ENCODE data around the gene DHX15.

DHX15 gene

GRCh38 chr4:24582235-24582832, 2.0 kb downstream of the DHX15 start (continued):
- TF ChIP-seq ZNF362 (tag by site-specific recombination; IDR thresholded peaks at IDR 0.05): no peak
- TF ChIP-seq ZNF239 (tag by site-specific recombination; IDR thresholded peaks at IDR 0.05): no peak
- TF ChIP-seq ZNF132 (tag by site-specific recombination; IDR thresholded peaks at IDR 0.05; ENCODE audit: borderline replicate concordance): no peak
- TF ChIP-seq ZNF558 (tag by site-specific recombination; IDR thresholded peaks at IDR 0.05): no peak
- no peak for TF ChIP-seq ZNF350 (tag by site-specific recombination; IDR thresholded peaks at IDR 0.05)
- TF ChIP-seq ZBTB11 (tag by site-specific recombination; conservative IDR thresholded peaks at IDR 0.05; ENCODE audit: low read depth): peak; percentile 90
- TF ChIP-seq ZNF658 (tag by site-specific recombination; IDR thresholded peaks at IDR 0.05): no peak
- TF ChIP-seq ZNF555 (tag by site-specific recombination; conservative IDR thresholded peaks at IDR 0.05): no peak
- TF ChIP-seq RBAK (tag by site-specific recombination; IDR thresholded peaks at IDR 0.05): no peak

- Histone ChIP-seq H3K4me3 (ENCODE audit: low read depth, low read length) (no peak overlapping the region), H3K4me1 (ENCODE audit: control insufficient read depth, insufficient read depth, low read length) (no peaks in the 10 kb centered on the region), H3K9me3 (ENCODE audit: control insufficient read depth, insufficient read depth, low read depth, low read length) (no peaks in the 10 kb centered on the region), H3K27ac (ENCODE audit: extremely low read depth, low read depth, low read length) (no peak overlapping the region), H3K36me3 (ENCODE audit: control insufficient read depth in 2 of 2, insufficient read depth in 1 of 2, low read length in 2 of 2) (peaks cover 16 to 82% of the 10 kb centered on the region in 2 experiments)
- TF ChIP-seq SCRT1 (tag by site-specific recombination; IDR thresholded peaks at IDR 0.05; ENCODE audit: borderline replicate concordance) (no peak), MYNN (tag by site-specific recombination; IDR thresholded peaks at IDR 0.05; ENCODE audit: borderline replicate concordance) (no peak), ZNF692 (tag by site-specific recombination; IDR thresholded peaks at IDR 0.05) (no peak), ZNF600 (tag by site-specific recombination; IDR thresholded peaks at IDR 0.05) (no peak), ZNF548 (tag by site-specific recombination; IDR thresholded peaks at IDR 0.05) (no peak), ZNF23 (tag by site-specific recombination; IDR thresholded peaks at IDR 0.05; ENCODE audit: borderline replicate concordance) (no peak), HOXC10 (CRISPR knock-in tag; IDR thresholded peaks at IDR 0.05) (no peak), PBX3 (CRISPR knock-in tag; IDR thresholded peaks at IDR 0.05) (no peak), ZXDB (tag by site-specific recombination; IDR thresholded peaks at IDR 0.05) (no peak), ZNF146 (tag by site-specific recombination; IDR thresholded peaks at IDR 0.05) (no peak), ZBTB20 (tag by site-specific recombination; IDR thresholded peaks at IDR 0.05) (no peak), ZNF24 (tag by site-specific recombination; IDR thresholded peaks at IDR 0.05) (no peak), ZNF626 (tag by site-specific recombination; IDR thresholded peaks at IDR 0.05) (no peak), SALL2 (tag by site-specific recombination; IDR thresholded peaks at IDR 0.05; ENCODE audit: borderline replicate concordance) (no peak), ZNF639 (tag by site-specific recombination; IDR thresholded peaks at IDR 0.05) (no peak), ZNF426 (tag by site-specific recombination; IDR thresholded peaks at IDR 0.05) (no peak), ZNF830 (tag by site-specific recombination; IDR thresholded peaks at IDR 0.05; ENCODE audit: low read depth) (no peak), ZBTB1 (tag by site-specific recombination; IDR thresholded peaks at IDR 0.05) (no peak), ZNF473 (tag by site-specific recombination; IDR thresholded peaks at IDR 0.05) (no peak), ZNF433 (tag by site-specific recombination; IDR thresholded peaks at IDR 0.05; ENCODE audit: low read depth) (no peak)
- ChIA-PET POLR2A (no interaction called here), CTCF (no interaction called here)
Observed at GRCh38 chr4:24578364-24578763, 6.0 kb downstream of the DHX15 start.

Measured in HEK293 (cell line).